Esophagus mucosa (tissue), 1 donor: ENCODE measurements around the gene PISD. TPM values are rescaled to one million over a fixed set of nuclear protein-coding genes. Genes with fewer than 3 reads are reported as not detected.
"Not testable (repeated sequence)": the region's sequence is repeated elsewhere in the genome, so short reads cannot be mapped to it uniquely, and the experiment has no call there.

Source experiments
- ATAC-seq: fragments of 200-7000 bp; cut with Tn5 transposase; one replicate; pipeline ENCODE4 v1.9.1; 2020
- total RNA-seq: library from RNA; stranded (reverse); gene quantifications from one replicate; pipeline ENCODE4 v1.2.4, GENCODE V29; 2023
- donor health status: DM: yes; HTN: yes; CAD: no.

The PISD gene
- total RNA-seq, 1 donor from 2014 or later, result 20.2 TPM

GRCh38 chr22:31604746-31605705 is 57.0 kb downstream of the PISD start:
- no peak for ATAC-seq

GRCh38 chr22:31604137-31604705 is 57.8 kb downstream of the PISD start:
- no peak for ATAC-seq

- no peak for ATAC-seq
Observed at GRCh38 chr22:31603574-31603973, 58.4 kb downstream of the PISD start.

- no peak for ATAC-seq
Observed at GRCh38 chr22:31603081-31603525, 58.9 kb downstream of the PISD start.

- ATAC-seq, result no peak
Observed at GRCh38 chr22:31602259-31602952, 59.6 kb downstream of the PISD start.

- ATAC-seq, result no peak
Observed at GRCh38 chr22:31595271-31595670, 66.7 kb downstream of the PISD start.

GRCh38 chr22:31590161-31590560 is 71.9 kb downstream of the PISD start:
- ATAC-seq, result not testable (repeated sequence)

GRCh38 chr22:31588970-31589675 is 72.9 kb downstream of the PISD start:
- ATAC-seq, result no peak

GRCh38 chr22:31586137-31586920 is 75.7 kb downstream of the PISD start:
- no peak for ATAC-seq

- ATAC-seq, result no peak
Observed at GRCh38 chr22:31585161-31585859, 76.7 kb downstream of the PISD start.

GRCh38 chr22:31584804-31585160 is 77.2 kb downstream of the PISD start:
- ATAC-seq, result no peak

- ATAC-seq, result no peak
Observed at GRCh38 chr22:31583861-31584485, 78.0 kb downstream of the PISD start.

- no peak for ATAC-seq
Observed at GRCh38 chr22:31579835-31580242, 82.2 kb downstream of the PISD start.

- ATAC-seq, result peak; percentile 26
Observed at GRCh38 chr22:31578171-31578570, 83.8 kb downstream of the PISD start.

GRCh38 chr22:31577711-31578110 is 84.3 kb downstream of the PISD start:
- no peak for ATAC-seq

GRCh38 chr22:31575190-31575589 is 86.8 kb downstream of the PISD start:
- no peak for ATAC-seq

- ATAC-seq, result no peak
Observed at GRCh38 chr22:31574055-31574670, 87.9 kb downstream of the PISD start.

- ATAC-seq, result no peak
Observed at GRCh38 chr22:31572939-31573338, 89.1 kb downstream of the PISD start.

GRCh38 chr22:31569126-31569525 is 92.9 kb downstream of the PISD start:
- ATAC-seq, result no peak
